GM12865 (cell line): Measurements from ENCODE around the gene CHKB.

ENCODE experiments used
- DNase-seq: peaks from one replicate; pipeline ENCODE4 v3.0.0; 2010; ENCODE audit warnings: low read depth
- H3K4me3 ChIP-seq: 2 replicates; pipeline ENCODE4 v1.5.1; 2011; ENCODE audit warnings: mild to moderate bottlenecking, low read depth, low read length, control low read depth
- CTCF ChIP-seq: IDR thresholded peaks from 2 replicates; pipeline ENCODE4 v1.5.1; 2011; ENCODE audit warnings: low read length, control low read depth, low read depth, inconsistent platforms; ENCODE audit not compliant: insufficient read depth; ENCODE audit errors: missing control alignments

Gene CHKB

GRCh38 chr22:50532824-50533796, 49.5 kb downstream of the CHKB start:
- no peak for TF ChIP-seq CTCF
- peak overlapping the region; percentile 100 for H3K4me3 ChIP-seq
- DNase-seq = no peak

- peak overlapping the region; percentile 100 for H3K4me3 ChIP-seq
- peak; percentile 66 for DNase-seq
- no peak for TF ChIP-seq CTCF
Observed at GRCh38 chr22:50531962-50532674, 50.5 kb downstream of the CHKB start.

- peak; percentile 94 for DNase-seq
- peak overlapping the region; percentile 100 for H3K4me3 ChIP-seq
- TF ChIP-seq CTCF = no peak
Observed at GRCh38 chr22:50531546-50531961, 51.1 kb downstream of the CHKB start.

GRCh38 chr22:50530877-50531545, 51.6 kb downstream of the CHKB start:
- peak overlapping the region; percentile 100 for H3K4me3 ChIP-seq
- DNase-seq = peak; percentile 96

GRCh38 chr22:50530580-50530876, 52.1 kb downstream of the CHKB start:
- no peak for DNase-seq
- TF ChIP-seq CTCF = no peak
- H3K4me3 ChIP-seq = peak overlapping the region; percentile 100

More at GRCh38 chr22:50530877-50531545, 51.6 kb downstream of the CHKB start:
- no peak for TF ChIP-seq CTCF

- peak; percentile 93 for DNase-seq
- TF ChIP-seq CTCF = no peak
- peak within 1 kb of the TSS; percentile 100 for H3K4me3 ChIP-seq
Observed at GRCh38 chr22:50529897-50530579, 52.6 kb downstream of the CHKB start, which contains the start of gene TYMP. Gene TYMP (minus strand): TSS chr22:50530012. CDS start chr22:50529709, 303 bp downstream.
